ENCODE measurements around the gene MFSD12.

MFSD12 gene

DNA sequence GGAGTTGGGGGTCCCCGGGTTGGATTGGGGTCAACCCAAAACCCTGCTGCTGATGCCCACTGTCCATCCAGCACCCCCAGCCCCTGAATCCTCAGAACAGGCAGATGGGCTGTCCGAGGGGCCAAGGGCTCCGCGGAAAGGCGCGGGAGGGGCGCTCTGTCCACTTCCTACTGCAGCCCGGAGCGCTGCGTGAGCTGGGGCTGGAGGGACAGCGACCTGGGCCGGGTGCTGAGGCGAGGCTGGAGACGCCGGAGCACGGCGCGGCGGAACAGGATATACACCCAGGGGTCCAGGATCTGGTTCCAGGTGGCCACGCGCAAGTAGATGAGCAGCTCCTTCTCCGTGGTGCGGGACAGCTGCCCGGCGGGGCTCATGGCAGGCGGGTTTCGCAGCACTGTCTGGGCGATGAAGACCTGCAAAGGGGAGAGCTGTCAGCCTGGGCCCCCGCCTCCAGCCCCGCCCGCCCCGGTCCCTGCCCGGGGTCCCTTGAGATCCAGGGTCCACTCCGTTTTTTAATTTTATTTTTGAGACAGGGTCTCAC, 38.2 kb upstream of the MFSD12 start:
- TF ChIP-seq GABPA (IDR thresholded peaks at IDR 0.05; ENCODE audit: low read depth): no peak
- no peak for TF ChIP-seq POLR2AphosphoS5 (IDR thresholded peaks at IDR 0.05; ENCODE audit: low read depth)
- TF ChIP-seq, protein P1, sequence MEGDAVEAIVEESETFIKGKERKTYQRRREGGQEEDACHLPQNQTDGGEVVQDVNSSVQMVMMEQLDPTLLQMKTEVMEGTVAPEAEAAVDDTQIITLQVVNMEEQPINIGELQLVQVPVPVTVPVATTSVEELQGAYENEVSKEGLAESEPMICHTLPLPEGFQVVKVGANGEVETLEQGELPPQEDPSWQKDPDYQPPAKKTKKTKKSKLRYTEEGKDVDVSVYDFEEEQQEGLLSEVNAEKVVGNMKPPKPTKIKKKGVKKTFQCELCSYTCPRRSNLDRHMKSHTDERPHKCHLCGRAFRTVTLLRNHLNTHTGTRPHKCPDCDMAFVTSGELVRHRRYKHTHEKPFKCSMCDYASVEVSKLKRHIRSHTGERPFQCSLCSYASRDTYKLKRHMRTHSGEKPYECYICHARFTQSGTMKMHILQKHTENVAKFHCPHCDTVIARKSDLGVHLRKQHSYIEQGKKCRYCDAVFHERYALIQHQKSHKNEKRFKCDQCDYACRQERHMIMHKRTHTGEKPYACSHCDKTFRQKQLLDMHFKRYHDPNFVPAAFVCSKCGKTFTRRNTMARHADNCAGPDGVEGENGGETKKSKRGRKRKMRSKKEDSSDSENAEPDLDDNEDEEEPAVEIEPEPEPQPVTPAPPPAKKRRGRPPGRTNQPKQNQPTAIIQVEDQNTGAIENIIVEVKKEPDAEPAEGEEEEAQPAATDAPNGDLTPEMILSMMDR (IDR thresholded peaks at IDR 0.05; ENCODE audit: insufficient read depth, low read length): no peak
- no peak for TF ChIP-seq SPI1 (IDR thresholded peaks at IDR 0.05; ENCODE audit: borderline replicate concordance, low read depth)
- TF ChIP-seq, protein P2, sequence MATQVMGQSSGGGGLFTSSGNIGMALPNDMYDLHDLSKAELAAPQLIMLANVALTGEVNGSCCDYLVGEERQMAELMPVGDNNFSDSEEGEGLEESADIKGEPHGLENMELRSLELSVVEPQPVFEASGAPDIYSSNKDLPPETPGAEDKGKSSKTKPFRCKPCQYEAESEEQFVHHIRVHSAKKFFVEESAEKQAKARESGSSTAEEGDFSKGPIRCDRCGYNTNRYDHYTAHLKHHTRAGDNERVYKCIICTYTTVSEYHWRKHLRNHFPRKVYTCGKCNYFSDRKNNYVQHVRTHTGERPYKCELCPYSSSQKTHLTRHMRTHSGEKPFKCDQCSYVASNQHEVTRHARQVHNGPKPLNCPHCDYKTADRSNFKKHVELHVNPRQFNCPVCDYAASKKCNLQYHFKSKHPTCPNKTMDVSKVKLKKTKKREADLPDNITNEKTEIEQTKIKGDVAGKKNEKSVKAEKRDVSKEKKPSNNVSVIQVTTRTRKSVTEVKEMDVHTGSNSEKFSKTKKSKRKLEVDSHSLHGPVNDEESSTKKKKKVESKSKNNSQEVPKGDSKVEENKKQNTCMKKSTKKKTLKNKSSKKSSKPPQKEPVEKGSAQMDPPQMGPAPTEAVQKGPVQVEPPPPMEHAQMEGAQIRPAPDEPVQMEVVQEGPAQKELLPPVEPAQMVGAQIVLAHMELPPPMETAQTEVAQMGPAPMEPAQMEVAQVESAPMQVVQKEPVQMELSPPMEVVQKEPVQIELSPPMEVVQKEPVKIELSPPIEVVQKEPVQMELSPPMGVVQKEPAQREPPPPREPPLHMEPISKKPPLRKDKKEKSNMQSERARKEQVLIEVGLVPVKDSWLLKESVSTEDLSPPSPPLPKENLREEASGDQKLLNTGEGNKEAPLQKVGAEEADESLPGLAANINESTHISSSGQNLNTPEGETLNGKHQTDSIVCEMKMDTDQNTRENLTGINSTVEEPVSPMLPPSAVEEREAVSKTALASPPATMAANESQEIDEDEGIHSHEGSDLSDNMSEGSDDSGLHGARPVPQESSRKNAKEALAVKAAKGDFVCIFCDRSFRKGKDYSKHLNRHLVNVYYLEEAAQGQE (IDR thresholded peaks at IDR 0.05; ENCODE audit: insufficient replicate concordance, low read depth): no peak
- Histone ChIP-seq H3K27ac (replicated peaks) (no peak overlapping the region), H3K4me3 (replicated peaks; ENCODE audit: insufficient read depth, low read length) (no peak overlapping the region), H3K27me3 (ENCODE audit: insufficient read depth, poor library complexity, severe bottlenecking) (peaks cover 2% of the 10 kb centered on the region)
- no peak for DNase-seq (ENCODE audit: low read depth in 1 of 2, low spot score in 1 of 2)

DNA sequence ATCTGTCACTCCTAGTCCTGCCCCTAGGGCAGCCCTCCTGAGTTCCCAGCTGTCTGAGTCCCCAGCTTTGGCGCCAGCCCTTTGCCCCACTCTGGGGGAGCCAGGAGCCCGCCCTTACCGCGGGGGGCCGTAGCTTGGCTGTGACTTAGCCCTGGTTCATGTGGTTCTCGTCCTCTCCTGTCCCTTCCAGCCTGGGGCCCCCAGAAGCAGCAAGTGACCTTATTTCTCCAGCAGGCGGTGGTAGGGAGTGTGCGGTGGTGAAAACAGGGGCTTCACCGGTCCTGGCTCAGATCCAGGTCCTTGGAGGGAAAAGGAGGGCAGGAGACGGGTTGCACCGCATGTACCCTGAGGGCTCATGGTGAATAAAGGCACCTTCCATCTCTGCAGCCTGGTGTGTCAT, 35.8 kb upstream of the MFSD12 start:
- Histone ChIP-seq H3K27ac (replicated peaks) (no peak overlapping the region), H3K4me3 (replicated peaks; ENCODE audit: insufficient read depth, low read length) (no peak overlapping the region), H3K27me3 (ENCODE audit: insufficient read depth, poor library complexity, severe bottlenecking) (peaks cover 2% of the 10 kb centered on the region)
- no peak for TF ChIP-seq GABPA (IDR thresholded peaks at IDR 0.05; ENCODE audit: low read depth)
- TF ChIP-seq POLR2AphosphoS5 (IDR thresholded peaks at IDR 0.05; ENCODE audit: low read depth): no peak
- TF ChIP-seq, protein P1 (IDR thresholded peaks at IDR 0.05; ENCODE audit: insufficient read depth, low read length): no peak
- TF ChIP-seq, protein P2 (IDR thresholded peaks at IDR 0.05; ENCODE audit: insufficient replicate concordance, low read depth): no peak
- no peak for TF ChIP-seq SPI1 (IDR thresholded peaks at IDR 0.05; ENCODE audit: borderline replicate concordance, low read depth)
- DNase-seq (ENCODE audit: low read depth in 1 of 2, low spot score in 1 of 2): no peak

DNA sequence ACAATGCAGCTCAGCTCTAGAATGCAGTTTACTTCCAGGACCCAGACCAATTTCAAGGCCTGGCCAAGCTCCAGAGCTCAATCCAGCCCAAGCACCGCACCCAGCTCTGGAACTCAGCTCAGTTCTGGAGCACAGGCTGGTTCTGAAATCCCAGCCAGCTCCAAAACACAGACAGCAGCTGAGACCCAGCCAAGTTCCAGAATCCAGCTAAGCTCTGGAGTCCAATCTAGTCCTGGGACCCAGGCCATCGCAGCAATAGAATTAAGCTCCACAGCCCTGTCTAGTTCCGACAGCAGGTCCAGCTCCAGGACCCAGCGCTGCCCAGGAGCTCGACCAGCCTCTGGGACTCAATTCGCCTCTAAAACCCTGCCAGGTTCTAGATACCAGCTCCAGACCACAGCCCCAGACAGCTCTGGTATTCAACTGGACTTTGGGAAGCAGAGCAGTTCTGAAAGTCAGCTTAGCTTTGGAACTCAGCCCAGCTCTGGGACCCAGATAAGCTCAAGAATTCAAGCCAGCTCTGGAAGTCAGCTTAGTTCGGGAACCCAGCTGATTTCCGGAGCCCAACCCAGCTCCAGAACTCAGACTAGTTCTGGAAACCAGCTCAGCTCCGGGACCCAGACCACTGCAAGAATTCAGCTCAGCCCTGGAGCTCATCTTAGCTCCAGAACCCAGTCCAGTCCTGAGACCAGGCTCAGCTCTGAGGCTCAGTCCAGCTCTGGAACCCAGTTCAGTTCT, 34.7 kb upstream of the MFSD12 start:
- no peak overlapping the region for H3K27ac ChIP-seq (replicated peaks)
- DNase-seq (ENCODE audit: low read depth in 1 of 2, low spot score in 1 of 2): no peak
- H3K27me3 ChIP-seq (ENCODE audit: insufficient read depth, poor library complexity, severe bottlenecking): peaks cover 2% of the 10 kb centered on the region
- no peak overlapping the region for H3K4me3 ChIP-seq (replicated peaks; ENCODE audit: insufficient read depth, low read length)
- TF ChIP-seq, protein P1 (IDR thresholded peaks at IDR 0.05; ENCODE audit: insufficient read depth, low read length): no peak
